Measurements from ENCODE around the gene METRN.

Gene METRN

DNA sequence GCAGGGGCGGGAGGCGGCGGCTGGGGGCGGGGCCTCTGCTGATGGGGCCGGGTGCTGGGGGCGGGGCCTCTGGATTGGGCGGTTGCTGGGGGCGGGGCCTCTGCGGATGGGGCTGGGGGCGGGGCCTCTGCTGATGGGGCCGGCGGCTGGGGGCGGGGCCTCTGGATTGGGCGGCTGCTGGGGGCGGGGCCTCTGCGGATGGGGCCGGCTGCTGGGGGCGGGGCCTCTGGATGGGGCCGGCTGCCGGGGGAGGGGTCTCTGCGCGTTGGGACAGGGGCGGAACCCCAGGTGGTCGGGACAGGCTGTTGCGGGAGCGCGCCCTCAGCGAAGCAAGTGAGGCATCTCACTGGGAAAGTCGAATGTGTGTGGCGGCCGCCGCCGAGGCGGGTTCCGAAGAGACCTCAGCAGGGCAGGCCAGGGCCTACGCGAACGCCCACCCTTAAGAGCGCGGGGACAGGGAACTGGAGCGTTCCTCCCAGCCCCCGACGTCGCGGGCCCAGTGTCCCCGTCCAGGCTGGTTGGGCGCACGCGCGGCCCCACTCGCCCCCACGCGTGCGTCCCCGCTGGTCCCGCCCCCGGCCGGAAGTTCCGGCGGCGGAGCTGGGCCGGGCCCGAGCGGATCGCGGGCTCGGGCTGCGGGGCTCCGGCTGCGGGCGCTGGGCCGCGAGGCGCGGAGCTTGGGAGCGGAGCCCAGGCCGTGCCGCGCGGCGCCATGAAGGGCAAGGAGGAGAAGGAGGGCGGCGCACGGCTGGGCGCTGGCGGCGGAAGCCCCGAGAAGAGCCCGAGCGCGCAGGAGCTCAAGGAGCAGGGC, 34.9 kb upstream of the METRN start, which contains the start of gene STUB1:
Gene STUB1, plus strand, starts transcription at position 597 of the 811 bp plus-strand sequence. Its CDS starts 116 bp downstream, at position 713.
- ChIA-PET POLR2A (interaction anchor here (0.6 to 3.0 kb wide), 11 partner anchors 7 to 111 kb away, joined by 3 to 33 read pairs (median 5); partner anchors contain the start of genes ANTKMT, WDR24 and WDR90), CTCF (no interaction called here)
- peak; percentile 80 for DNase-seq (ENCODE audit: extremely low spot score)
- TF ChIP-seq ELF4 (IDR thresholded peaks at IDR 0.05) (no peak), TARDBP (IDR thresholded peaks at IDR 0.05) (0 out of 2 replicates have a peak, but pooled peaks have one; percentile 28), BHLHE40 (IDR thresholded peaks at IDR 0.05; ENCODE audit: borderline replicate concordance) (no peak), FOXM1 (IDR thresholded peaks at IDR 0.05; ENCODE audit: borderline replicate concordance) (0 out of 2 replicates have a peak, but pooled peaks have one; percentile 12)

GRCh38 chr16:680625-680945, 34.3 kb upstream of the METRN start:
- ChIA-PET CTCF (no interaction called here), POLR2A (interaction anchor here (0.6 to 3.0 kb wide), 11 partner anchors 8 to 112 kb away, joined by 3 to 33 read pairs (median 4); partner anchors contain the start of genes ANTKMT and WDR24)
- no peak for DNase-seq (ENCODE audit: extremely low spot score)
- TF ChIP-seq, protein P1, sequence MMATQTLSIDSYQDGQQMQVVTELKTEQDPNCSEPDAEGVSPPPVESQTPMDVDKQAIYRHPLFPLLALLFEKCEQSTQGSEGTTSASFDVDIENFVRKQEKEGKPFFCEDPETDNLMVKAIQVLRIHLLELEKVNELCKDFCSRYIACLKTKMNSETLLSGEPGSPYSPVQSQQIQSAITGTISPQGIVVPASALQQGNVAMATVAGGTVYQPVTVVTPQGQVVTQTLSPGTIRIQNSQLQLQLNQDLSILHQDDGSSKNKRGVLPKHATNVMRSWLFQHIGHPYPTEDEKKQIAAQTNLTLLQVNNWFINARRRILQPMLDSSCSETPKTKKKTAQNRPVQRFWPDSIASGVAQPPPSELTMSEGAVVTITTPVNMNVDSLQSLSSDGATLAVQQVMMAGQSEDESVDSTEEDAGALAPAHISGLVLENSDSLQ (IDR thresholded peaks at IDR 0.05): no peak
- no peak for TF ChIP-seq HDGF (IDR thresholded peaks at IDR 0.05; ENCODE audit: borderline replicate concordance)
- TF ChIP-seq CTBP1 (IDR thresholded peaks at IDR 0.05; ENCODE audit: borderline replicate concordance): no peak
- TF ChIP-seq FOXM1 (IDR thresholded peaks at IDR 0.05; ENCODE audit: borderline replicate concordance): no peak
- TF ChIP-seq FOXA1 (IDR thresholded peaks at IDR 0.05): no peak
- no peak for TF ChIP-seq ELF4 (IDR thresholded peaks at IDR 0.05)
- no peak for TF ChIP-seq ZNF384 (IDR thresholded peaks at IDR 0.05)
- TF ChIP-seq ARNT (IDR thresholded peaks at IDR 0.05): no peak
- no peak for TF ChIP-seq FOXK2 (IDR thresholded peaks at IDR 0.05)
- no peak for TF ChIP-seq L3MBTL2 (conservative IDR thresholded peaks at IDR 0.05)
- TF ChIP-seq TARDBP (IDR thresholded peaks at IDR 0.05): no peak
- TF ChIP-seq BHLHE40 (IDR thresholded peaks at IDR 0.05; ENCODE audit: borderline replicate concordance): no peak
- no peak for TF ChIP-seq SUZ12 (IDR thresholded peaks at IDR 0.05)

GRCh38 chr16:680967-681745, 33.8 kb upstream of the METRN start:
- ChIA-PET CTCF (no interaction called here), POLR2A (interaction anchor here (0.8 to 3.0 kb wide), 13 partner anchors 9 to 45 kb away, joined by 3 to 33 read pairs (median 5); partner anchors contain the start of genes ANTKMT, METTL26, RHOT2 and WDR24)
- DNase-seq (ENCODE audit: extremely low spot score): no peak
- TF ChIP-seq ZNF384 (IDR thresholded peaks at IDR 0.05) (no peak), TARDBP (IDR thresholded peaks at IDR 0.05) (no peak), FOXK2 (IDR thresholded peaks at IDR 0.05) (no peak), ELF4 (IDR thresholded peaks at IDR 0.05) (no peak), BHLHE40 (IDR thresholded peaks at IDR 0.05; ENCODE audit: borderline replicate concordance) (no peak), FOXA1 (IDR thresholded peaks at IDR 0.05) (no peak), FOXM1 (IDR thresholded peaks at IDR 0.05; ENCODE audit: borderline replicate concordance) (no peak), ARNT (IDR thresholded peaks at IDR 0.05) (no peak)
- TF ChIP-seq, protein P1 (IDR thresholded peaks at IDR 0.05): no peak

DNA sequence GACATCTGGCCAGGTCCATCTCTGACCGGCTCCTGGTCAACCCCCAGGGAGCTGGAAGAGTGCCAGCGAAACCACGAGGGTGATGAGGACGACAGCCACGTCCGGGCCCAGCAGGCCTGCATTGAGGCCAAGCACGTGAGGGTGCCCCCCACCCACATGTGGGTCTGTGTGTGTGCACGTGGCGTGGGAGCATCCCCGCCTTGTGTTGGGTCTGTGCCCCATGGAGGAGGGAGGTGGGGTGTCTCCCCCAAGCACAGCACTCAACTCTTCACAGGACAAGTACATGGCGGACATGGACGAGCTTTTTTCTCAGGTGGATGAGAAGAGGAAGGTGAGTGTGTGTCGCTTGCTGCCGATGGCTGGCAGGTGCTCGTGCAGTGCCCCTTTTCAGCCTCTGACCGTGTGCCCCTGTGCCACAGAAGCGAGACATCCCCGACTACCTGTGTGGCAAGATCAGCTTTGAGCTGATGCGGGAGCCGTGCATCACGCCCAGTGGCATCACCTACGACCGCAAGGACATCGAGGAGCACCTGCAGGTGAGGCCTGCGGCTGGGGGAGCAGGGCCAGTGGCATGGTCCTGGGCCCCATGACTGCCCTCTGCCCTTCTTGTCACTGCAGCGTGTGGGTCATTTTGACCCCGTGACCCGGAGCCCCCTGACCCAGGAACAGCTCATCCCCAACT, 33.0 kb upstream of the METRN start:
- CTCF ChIA-PET: no interaction called here
- POLR2A ChIA-PET: interaction anchor here (0.8 to 3.0 kb wide), 11 partner anchors 8 to 46 kb away, joined by 3 to 33 read pairs (median 5); partner anchors contain the start of genes ANTKMT, METTL26, RHOT2 and WDR24
- peak; percentile 82 for TF ChIP-seq L3MBTL2 (conservative IDR thresholded peaks at IDR 0.05)
- no peak for TF ChIP-seq FOXK2 (IDR thresholded peaks at IDR 0.05)
- TF ChIP-seq HDGF (IDR thresholded peaks at IDR 0.05; ENCODE audit: borderline replicate concordance): 0 out of 2 replicates have a peak, but pooled peaks have one; percentile 22
- TF ChIP-seq ELF4 (IDR thresholded peaks at IDR 0.05): no peak
- no peak for DNase-seq (ENCODE audit: extremely low spot score)

DNA sequence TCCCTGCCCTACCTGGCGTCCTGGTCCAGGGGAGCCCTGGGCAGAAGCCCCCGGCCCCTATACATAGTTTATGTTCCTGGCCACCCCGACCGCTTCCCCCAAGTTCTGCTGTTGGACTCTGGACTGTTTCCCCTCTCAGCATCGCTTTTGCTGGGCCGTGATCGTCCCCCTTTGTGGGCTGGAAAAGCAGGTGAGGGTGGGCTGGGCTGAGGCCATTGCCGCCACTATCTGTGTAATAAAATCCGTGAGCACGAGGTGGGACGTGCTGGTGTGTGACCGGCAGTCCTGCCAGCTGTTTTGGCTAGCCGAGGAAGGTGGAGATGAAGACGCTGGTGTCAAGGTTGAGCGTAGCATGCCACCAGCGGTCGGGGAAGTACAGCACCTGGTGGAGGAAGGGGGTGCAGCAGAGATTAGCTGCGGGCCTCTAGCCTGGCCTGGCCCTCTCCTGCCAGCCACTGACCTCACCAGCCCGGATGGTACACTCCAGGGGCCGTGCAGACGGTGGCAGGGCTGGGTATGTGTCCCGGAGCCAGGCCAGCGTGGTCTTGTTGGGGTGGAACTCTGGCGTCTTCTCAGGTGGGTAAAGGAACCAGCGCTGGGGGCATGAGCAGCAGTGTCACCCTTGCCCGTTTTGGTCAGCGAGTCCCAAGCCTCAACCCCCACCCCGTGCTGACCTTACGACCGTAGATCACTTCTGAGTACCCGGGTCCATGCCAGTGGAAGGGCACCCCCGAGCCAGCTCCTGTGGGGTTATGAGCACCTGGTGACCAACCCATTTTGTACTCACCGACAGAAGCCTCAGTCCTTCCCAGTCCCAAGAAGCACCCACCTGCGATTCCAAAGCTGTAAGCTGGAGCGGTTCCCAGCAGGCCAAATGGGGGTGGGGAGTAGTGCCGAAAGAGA, 32.2 kb upstream of the METRN start:
- CTCF ChIA-PET: no interaction called here
- TF ChIP-seq L3MBTL2 (conservative IDR thresholded peaks at IDR 0.05): peak; percentile 42
- no peak for TF ChIP-seq LEF1 (IDR thresholded peaks at IDR 0.05; ENCODE audit: borderline replicate concordance)
- POLR2A ChIA-PET: interaction anchor here (1.3 to 3.0 kb wide), 6 partner anchors 7 to 46 kb away, joined by 5 to 33 read pairs (median 10); partner anchors contain the start of genes ANTKMT, METTL26, RHOT2 and WDR24

More for the DNA sequence above, 32.2 kb upstream of the METRN start:
- no peak for DNase-seq (ENCODE audit: extremely low spot score)

Data from HEK293T (cell line).